IPS-18a (cell line): ENCODE measurements around the gene ITFG1.
"Not testable (repeated sequence)": the region's sequence is repeated elsewhere in the genome, so short reads cannot be mapped to it uniquely, and the experiment has no call there.

Source experiments
- H3K27ac ChIP-seq: one replicate; pipeline ENCODE4 v1.5.1; 2013; ENCODE audit warnings: low read length
- H3K27me3 ChIP-seq: one replicate; pipeline ENCODE4 v1.6.1; 2013; ENCODE audit warnings: mild to moderate bottlenecking, low read length; ENCODE audit not compliant: control insufficient read depth, insufficient read depth
- H3K36me3 ChIP-seq: one replicate; pipeline ENCODE4 v1.6.1; 2013; ENCODE audit warnings: low read depth, low read length; ENCODE audit not compliant: control insufficient read depth
- H3K4me1 ChIP-seq: one replicate; pipeline ENCODE4 v1.6.1; 2013; ENCODE audit warnings: low read depth, low read length; ENCODE audit not compliant: control insufficient read depth
- H3K4me3 ChIP-seq: one replicate; pipeline ENCODE4 v1.5.1; 2013; ENCODE audit warnings: low read length
- H3K9ac ChIP-seq: one replicate; pipeline ENCODE4 v1.6.1; 2013; ENCODE audit warnings: mild to moderate bottlenecking, low read length, moderate library complexity
- H3K9me3 ChIP-seq: one replicate; pipeline ENCODE4 v1.6.1; 2013; ENCODE audit warnings: low read depth, low read length; ENCODE audit not compliant: control insufficient read depth

ITFG1 gene

GRCh38 chr16:47213761-47214440 is 247.0 kb downstream of the ITFG1 start:
- Histone ChIP-seq H3K27ac (no peak overlapping the region), H3K4me1 (no peaks in the 10 kb centered on the region), H3K4me3 (no peak overlapping the region), H3K27me3 (no peaks in the 10 kb centered on the region), H3K9ac (no peak overlapping the region), H3K36me3 (no peaks in the 10 kb centered on the region), H3K9me3 (no peaks in the 10 kb centered on the region)

GRCh38 chr16:47211218-47211617 is 249.6 kb downstream of the ITFG1 start:
- H3K9ac ChIP-seq = no peak overlapping the region
- H3K9me3 ChIP-seq = no peaks in the 10 kb centered on the region
- no peaks in the 10 kb centered on the region for H3K27me3 ChIP-seq
- no peaks in the 10 kb centered on the region for H3K4me1 ChIP-seq
- no peak overlapping the region for H3K4me3 ChIP-seq
- H3K27ac ChIP-seq = no peak overlapping the region
- H3K36me3 ChIP-seq = no peaks in the 10 kb centered on the region

- H3K36me3 ChIP-seq = no peaks in the 10 kb centered on the region
- no peak overlapping the region for H3K27ac ChIP-seq
- H3K9ac ChIP-seq = no peak overlapping the region
- no peak overlapping the region for H3K4me3 ChIP-seq
- H3K9me3 ChIP-seq = no peaks in the 10 kb centered on the region
- H3K4me1 ChIP-seq = no peaks in the 10 kb centered on the region
- no peaks in the 10 kb centered on the region for H3K27me3 ChIP-seq
These were observed 255.9 kb downstream of the ITFG1 start for GRCh38 chr16:47204736-47205504.

- H3K27ac ChIP-seq, H3K36me3 ChIP-seq, H3K9me3 ChIP-seq, H3K4me1 ChIP-seq, H3K4me3 ChIP-seq, H3K9ac ChIP-seq, H3K27me3 ChIP-seq: not testable (repeated sequence)
These were observed 257.4 kb downstream of the ITFG1 start for GRCh38 chr16:47203433-47203832.

- Histone ChIP-seq H3K27me3 (no peaks in the 10 kb centered on the region), H3K36me3 (no peaks in the 10 kb centered on the region), H3K9ac (no peak overlapping the region), H3K27ac (no peak overlapping the region), H3K9me3 (no peaks in the 10 kb centered on the region), H3K4me3 (no peak overlapping the region), H3K4me1 (peaks cover 4% of the 10 kb centered on the region)
These were observed 262.7 kb downstream of the ITFG1 start for GRCh38 chr16:47198180-47198575.

- no peak overlapping the region for H3K4me3 ChIP-seq
- peaks cover 4% of the 10 kb centered on the region for H3K4me1 ChIP-seq
- no peak overlapping the region for H3K27ac ChIP-seq
- no peaks in the 10 kb centered on the region for H3K9me3 ChIP-seq
- no peaks in the 10 kb centered on the region for H3K36me3 ChIP-seq
- no peak overlapping the region for H3K9ac ChIP-seq
- H3K27me3 ChIP-seq = no peaks in the 10 kb centered on the region
These were observed 263.2 kb downstream of the ITFG1 start for GRCh38 chr16:47197536-47198179.

GRCh38 chr16:47196457-47196856 is 264.4 kb downstream of the ITFG1 start:
- Histone ChIP-seq H3K9me3 (no peaks in the 10 kb centered on the region), H3K36me3 (no peaks in the 10 kb centered on the region), H3K4me1 (peaks cover 4% of the 10 kb centered on the region), H3K27me3 (no peaks in the 10 kb centered on the region), H3K4me3 (no peak overlapping the region), H3K27ac (no peak overlapping the region), H3K9ac (no peak overlapping the region)

- no peak overlapping the region for H3K27ac ChIP-seq
- no peaks in the 10 kb centered on the region for H3K4me1 ChIP-seq
- no peaks in the 10 kb centered on the region for H3K27me3 ChIP-seq
- H3K4me3 ChIP-seq = no peak overlapping the region
- H3K9ac ChIP-seq = no peak overlapping the region
- no peaks in the 10 kb centered on the region for H3K36me3 ChIP-seq
- no peaks in the 10 kb centered on the region for H3K9me3 ChIP-seq
These were observed 278.5 kb downstream of the ITFG1 start for GRCh38 chr16:47182318-47182717.

- not testable (repeated sequence) for H3K27ac ChIP-seq, H3K4me1 ChIP-seq, H3K4me3 ChIP-seq, H3K9me3 ChIP-seq, H3K36me3 ChIP-seq, H3K27me3 ChIP-seq, H3K9ac ChIP-seq
These were observed 279.8 kb downstream of the ITFG1 start for GRCh38 chr16:47181066-47181465.

- no peak overlapping the region for H3K27ac ChIP-seq
- H3K27me3 ChIP-seq = no peaks in the 10 kb centered on the region
- H3K36me3 ChIP-seq = no peaks in the 10 kb centered on the region
- no peak overlapping the region for H3K9ac ChIP-seq
- H3K4me3 ChIP-seq = no peak overlapping the region
- H3K9me3 ChIP-seq = no peaks in the 10 kb centered on the region
- H3K4me1 ChIP-seq = no peaks in the 10 kb centered on the region
These were observed 280.8 kb downstream of the ITFG1 start for GRCh38 chr16:47180073-47180472.

GRCh38 chr16:47175152-47175551 is 285.7 kb downstream of the ITFG1 start:
- Histone ChIP-seq H3K4me1 (no peaks in the 10 kb centered on the region), H3K9ac (no peak overlapping the region), H3K4me3 (no peak overlapping the region), H3K9me3 (no peaks in the 10 kb centered on the region), H3K27me3 (no peaks in the 10 kb centered on the region), H3K36me3 (no peaks in the 10 kb centered on the region), H3K27ac (no peak overlapping the region)
